OCI-LY7 (cell line): Measurements from ENCODE around the gene PTCD3.

Experiments
- EZH2phosphoT487 ChIP-seq: fragments of 200-600 bp; sonication (generic); IDR thresholded peaks from 2 replicates; pipeline ENCODE4 v1.6.1; 2018; ENCODE audit warnings: low read depth, borderline replicate concordance, mild to moderate bottlenecking, mixed run types, antibody characterized with exemption, low read length, moderate library complexity, mixed read lengths
- TF ChIP-seq, protein P1 (sequence below): fragments of 200-600 bp; sonication (generic); conservative IDR thresholded peaks from 2 replicates; pipeline ENCODE4 v1.5.1; 2014; ENCODE audit warnings: mild to moderate bottlenecking, antibody characterized with exemption, low read length, moderate library complexity, mixed read lengths

DNA sequence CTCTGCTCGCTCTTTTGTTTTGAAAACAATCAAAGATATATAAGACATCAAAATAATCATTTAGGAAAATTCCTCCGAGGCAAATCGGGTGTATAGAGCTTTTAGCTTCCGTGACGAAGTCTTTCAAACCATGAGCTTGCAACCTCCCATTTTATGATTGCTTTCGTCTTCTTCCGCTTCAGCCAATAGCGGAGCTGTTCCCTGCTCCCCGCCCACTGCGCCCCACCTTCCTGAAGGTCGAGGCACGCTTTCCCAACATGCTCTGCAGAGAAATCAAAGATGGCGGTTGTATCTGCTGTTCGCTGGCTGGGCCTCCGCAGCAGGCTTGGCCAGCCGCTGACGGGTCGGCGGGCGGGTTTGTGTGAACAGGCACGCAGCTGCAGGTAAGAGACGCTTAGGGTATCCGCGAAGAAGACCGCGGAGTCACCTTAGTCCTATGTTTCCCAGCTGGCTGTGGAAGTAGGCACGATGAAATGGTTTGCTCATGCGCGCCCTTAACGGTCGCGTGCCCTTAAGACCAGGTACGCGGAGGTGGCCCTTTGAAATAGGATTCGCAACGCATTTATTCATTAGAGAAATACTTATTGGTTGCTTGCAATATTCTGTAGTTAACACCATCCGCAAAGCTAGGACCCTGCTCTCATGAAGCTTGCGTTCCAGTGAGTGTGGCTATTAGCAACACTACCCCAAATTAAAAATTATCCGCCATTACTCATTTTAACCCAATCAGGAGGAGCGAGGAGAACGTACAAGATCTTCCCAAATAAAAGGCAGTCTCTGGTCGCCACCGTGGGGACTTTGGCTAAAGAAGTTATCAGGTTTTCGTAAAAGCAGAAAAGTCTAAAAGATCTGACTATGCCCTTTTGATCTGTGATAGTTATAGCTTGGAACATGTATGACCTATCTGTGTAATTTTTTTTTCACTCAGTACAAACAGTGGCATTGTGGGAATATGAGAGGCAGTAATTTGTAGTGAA is at the start of gene PTCD3:
- TF ChIP-seq, protein P1, sequence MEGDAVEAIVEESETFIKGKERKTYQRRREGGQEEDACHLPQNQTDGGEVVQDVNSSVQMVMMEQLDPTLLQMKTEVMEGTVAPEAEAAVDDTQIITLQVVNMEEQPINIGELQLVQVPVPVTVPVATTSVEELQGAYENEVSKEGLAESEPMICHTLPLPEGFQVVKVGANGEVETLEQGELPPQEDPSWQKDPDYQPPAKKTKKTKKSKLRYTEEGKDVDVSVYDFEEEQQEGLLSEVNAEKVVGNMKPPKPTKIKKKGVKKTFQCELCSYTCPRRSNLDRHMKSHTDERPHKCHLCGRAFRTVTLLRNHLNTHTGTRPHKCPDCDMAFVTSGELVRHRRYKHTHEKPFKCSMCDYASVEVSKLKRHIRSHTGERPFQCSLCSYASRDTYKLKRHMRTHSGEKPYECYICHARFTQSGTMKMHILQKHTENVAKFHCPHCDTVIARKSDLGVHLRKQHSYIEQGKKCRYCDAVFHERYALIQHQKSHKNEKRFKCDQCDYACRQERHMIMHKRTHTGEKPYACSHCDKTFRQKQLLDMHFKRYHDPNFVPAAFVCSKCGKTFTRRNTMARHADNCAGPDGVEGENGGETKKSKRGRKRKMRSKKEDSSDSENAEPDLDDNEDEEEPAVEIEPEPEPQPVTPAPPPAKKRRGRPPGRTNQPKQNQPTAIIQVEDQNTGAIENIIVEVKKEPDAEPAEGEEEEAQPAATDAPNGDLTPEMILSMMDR, result no peak; the same call in 1 of the 2 replicates
- no peak for TF ChIP-seq EZH2phosphoT487
